Transverse colon (tissue), 4 donors: ENCODE results near the gene CHPF2.

Experiments used
- EP300 ChIP-seq: sonication (generic); formaldehyde crosslinking; IDR thresholded peaks from one replicate; pipeline ENCODE4 v1.6.1; 2017; ENCODE audit warnings: antibody characterized with exemption, low read depth
- POLR2AphosphoS5 ChIP-seq, 3 donors: sonication (generic); formaldehyde crosslinking; IDR thresholded peaks; one replicate each; pipeline ENCODE4 v1.6.1; 2016; ENCODE audit warnings: antibody characterized with exemption in 3 of 3
- TF ChIP-seq, protein P1 (sequence below), 5 experiments: fragments of 200-600 bp in 3 of 5; fragments of 450-650 bp in 2 of 5; sonication (generic) in 3 of 5; IDR thresholded peaks; 1 replicate in 2 of 5; 2 replicates in 3 of 5; pipeline ENCODE4 v1.5.1; 2016 to 2017; ENCODE audit warnings: antibody characterized with exemption in 5 of 5, inconsistent platforms in 3 of 5, mild to moderate bottlenecking in 2 of 5, moderate library complexity in 1 of 5

DNA sequence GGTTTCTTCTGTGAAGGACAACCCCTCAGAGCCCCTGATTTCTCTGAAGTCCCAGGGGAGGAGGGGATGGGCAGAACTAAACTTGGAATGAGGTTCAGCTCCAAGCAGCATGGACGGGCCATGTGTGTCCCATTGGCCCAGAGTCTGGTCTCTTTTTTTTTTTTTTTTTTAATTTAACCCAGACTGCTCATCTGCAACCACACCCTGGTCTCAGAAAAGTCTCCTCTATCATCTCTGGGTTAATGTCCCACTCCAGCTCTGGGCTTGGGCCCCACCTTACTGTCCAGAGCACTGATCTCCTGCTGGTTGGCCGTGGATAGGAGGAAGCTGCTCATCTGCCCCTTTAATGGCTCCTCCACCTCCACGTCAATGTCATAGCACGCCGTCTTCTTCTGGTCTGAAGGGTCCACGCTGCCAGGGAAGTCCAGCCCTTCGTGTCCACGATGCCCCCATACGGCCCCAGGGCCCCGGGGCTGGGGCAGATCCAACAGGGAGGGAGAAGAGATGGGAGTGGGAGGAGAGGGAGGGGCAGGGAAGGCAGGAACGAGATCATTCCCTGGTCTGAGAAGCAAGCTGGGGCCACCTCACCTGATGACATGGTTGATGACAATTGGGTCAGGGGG lies 7.7 kb downstream of the CHPF2 start:
- TF ChIP-seq EP300 (no peak), POLR2AphosphoS5 (IDR thresholded peaks at IDR 0.05) (no peak)
- TF ChIP-seq, protein P1, sequence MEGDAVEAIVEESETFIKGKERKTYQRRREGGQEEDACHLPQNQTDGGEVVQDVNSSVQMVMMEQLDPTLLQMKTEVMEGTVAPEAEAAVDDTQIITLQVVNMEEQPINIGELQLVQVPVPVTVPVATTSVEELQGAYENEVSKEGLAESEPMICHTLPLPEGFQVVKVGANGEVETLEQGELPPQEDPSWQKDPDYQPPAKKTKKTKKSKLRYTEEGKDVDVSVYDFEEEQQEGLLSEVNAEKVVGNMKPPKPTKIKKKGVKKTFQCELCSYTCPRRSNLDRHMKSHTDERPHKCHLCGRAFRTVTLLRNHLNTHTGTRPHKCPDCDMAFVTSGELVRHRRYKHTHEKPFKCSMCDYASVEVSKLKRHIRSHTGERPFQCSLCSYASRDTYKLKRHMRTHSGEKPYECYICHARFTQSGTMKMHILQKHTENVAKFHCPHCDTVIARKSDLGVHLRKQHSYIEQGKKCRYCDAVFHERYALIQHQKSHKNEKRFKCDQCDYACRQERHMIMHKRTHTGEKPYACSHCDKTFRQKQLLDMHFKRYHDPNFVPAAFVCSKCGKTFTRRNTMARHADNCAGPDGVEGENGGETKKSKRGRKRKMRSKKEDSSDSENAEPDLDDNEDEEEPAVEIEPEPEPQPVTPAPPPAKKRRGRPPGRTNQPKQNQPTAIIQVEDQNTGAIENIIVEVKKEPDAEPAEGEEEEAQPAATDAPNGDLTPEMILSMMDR (IDR thresholded peaks at IDR 0.05): no peak
